Cardiac muscle cell (in vitro differentiated cells and primary cell): Measurements from ENCODE around the gene IFIT3. TPM values are rescaled to one million over a fixed set of nuclear protein-coding genes. Genes with fewer than 3 reads are reported as not detected.
A peak's percentile ranks its signal among the peaks of the same experiment; 100 is the strongest.
"Not testable (repeated sequence)": the region's sequence is repeated elsewhere in the genome, so short reads cannot be mapped to it uniquely, and the experiment has no call there.

Experiments used
- DNase-seq, 2 donors: peaks; one replicate each; pipeline versions ENCODE4 v3.0.0 to v3.0.0-alpha.2; 2010 to 2017; ENCODE audit warnings: low read depth in 1 of 2, low spot score in 1 of 2
- H3K27ac ChIP-seq: fragments of 200-600 bp; sonication (generic); 2 replicates; pipeline ENCODE4 v1.5.1; 2016
- H3K27me3 ChIP-seq: fragments of 200-600 bp; sonication (generic); 2 replicates; pipeline ENCODE4 v1.6.0; 2016; ENCODE audit warnings: control low read depth
- H3K36me3 ChIP-seq: fragments of 200-600 bp; sonication (generic); 2 replicates; pipeline ENCODE4 v1.5.1; 2016; ENCODE audit warnings: control low read depth
- H3K4me1 ChIP-seq: fragments of 200-600 bp; sonication (generic); 2 replicates; pipeline ENCODE4 v1.8.1; 2017; ENCODE audit warnings: low read depth, mild to moderate bottlenecking, mixed run types
- H3K4me3 ChIP-seq: fragments of 200-600 bp; sonication (generic); 2 replicates; pipeline ENCODE4 v1.5.1; 2016; ENCODE audit warnings: mild to moderate bottlenecking
- H3K9me3 ChIP-seq: fragments of 200-600 bp; sonication (generic); 2 replicates; pipeline ENCODE4 v1.5.1; 2017; ENCODE audit warnings: low read depth, mild to moderate bottlenecking, control low read depth
- CTCF ChIP-seq: IDR thresholded peaks from 2 replicates; pipeline ENCODE4 v1.5.1; 2012; ENCODE audit warnings: low read depth, mild to moderate bottlenecking, low read length
- polyA plus RNA-seq: library from polyadenylated mRNA; unstranded; fragments of >200 nt; fragmentation: Nextera tagmentation; extraction: Ambion mirVana; gene quantifications from 2 replicates; pipeline ENCODE4 v1.2.1, GENCODE V29; 2016
- total RNA-seq: library from RNA; depleted of rRNA; stranded (reverse); fragments of >200 nt; gene quantifications from 2 replicates; pipeline ENCODE4 v1.2.3, GENCODE V29; 2016

The IFIT3 gene
- total and polyA plus RNA-seq, 2 experiments from 2014 or later, result 0.24 to 0.70 TPM

- Histone ChIP-seq H3K27me3 (no peaks in the 10 kb centered on the region), H3K4me1 (peaks cover 48% of the 10 kb centered on the region), H3K36me3 (no peaks in the 10 kb centered on the region), H3K27ac (peak overlapping the region; percentile 78), H3K9me3 (no peaks in the 10 kb centered on the region), H3K4me3 (no peak overlapping the region)
- peak in 1 of 2 donors; percentile 33 for DNase-seq
- no peak for TF ChIP-seq CTCF
Observed at GRCh38 chr10:89347701-89348457, 20.1 kb downstream of the IFIT3 start.

GRCh38 chr10:89348481-89348880, 20.7 kb downstream of the IFIT3 start:
- peaks cover 46% of the 10 kb centered on the region for H3K4me1 ChIP-seq
- H3K4me3 ChIP-seq, result no peak overlapping the region

GRCh38 chr10:89348975-89349374, 21.2 kb downstream of the IFIT3 start:
- DNase-seq, result no peak
- H3K27ac ChIP-seq, result peak overlapping the region; percentile 78
- H3K36me3 ChIP-seq, result no peaks in the 10 kb centered on the region
- no peak for TF ChIP-seq CTCF
- H3K4me3 ChIP-seq, result no peak overlapping the region
- H3K27me3 ChIP-seq, result no peaks in the 10 kb centered on the region
- H3K9me3 ChIP-seq, result no peaks in the 10 kb centered on the region
- peaks cover 42% of the 10 kb centered on the region for H3K4me1 ChIP-seq

More at GRCh38 chr10:89348481-89348880, 20.7 kb downstream of the IFIT3 start:
- Histone ChIP-seq H3K27ac (peak overlapping the region; percentile 78), H3K9me3 (no peaks in the 10 kb centered on the region), H3K36me3 (no peaks in the 10 kb centered on the region), H3K27me3 (no peaks in the 10 kb centered on the region)
- no peak for DNase-seq
- no peak for TF ChIP-seq CTCF

GRCh38 chr10:89350631-89351315, 23.0 kb downstream of the IFIT3 start:
- H3K9me3 ChIP-seq, H3K36me3 ChIP-seq, H3K4me3 ChIP-seq, H3K27me3 ChIP-seq: not testable (repeated sequence)
- peak in 1 of 2 donors; percentile 55 for DNase-seq
- peaks cover 42% of the 10 kb centered on the region for H3K4me1 ChIP-seq
- peak overlapping the region; percentile 91 for H3K27ac ChIP-seq

GRCh38 chr10:89351412-89351779, 23.6 kb downstream of the IFIT3 start:
- no peak for TF ChIP-seq CTCF
- Histone ChIP-seq H3K9me3 (no peaks in the 10 kb centered on the region), H3K4me3 (no peak overlapping the region), H3K27ac (peak overlapping the region; percentile 91), H3K27me3 (no peaks in the 10 kb centered on the region), H3K36me3 (no peaks in the 10 kb centered on the region), H3K4me1 (peaks cover 42% of the 10 kb centered on the region)
- peak in 1 of 2 donors; percentile 39 for DNase-seq
